K562 (cell line): ENCODE results near the gene EEF1AKMT1. TPM values are rescaled to one million over a fixed set of nuclear protein-coding genes. Genes with fewer than 3 reads are reported as not detected.

Source experiments
- AFF1 ChIP-seq, 2 experiments: fragments of 450-650 bp; IDR thresholded peaks; 2 replicates each; pipeline ENCODE4 v1.6.1; 2018; ENCODE audit warnings: mild to moderate bottlenecking in 2 of 2, low read depth in 1 of 2; ENCODE audit not compliant: partially characterized antibody in 2 of 2
- CEBPG ChIP-seq, 3 experiments: fragments of 200-800 bp in 1 of 3; sonication (Bioruptor generic) in 1 of 3; sonication (generic) in 1 of 3; formaldehyde crosslinking in 1 of 3; IDR thresholded peaks in 2 of 3; conservative IDR thresholded peaks in 1 of 3; 2 replicates each; pipeline versions ENCODE4 v1.6.1 to v1.8.0; 2016 to 2022; ENCODE audit warnings: missing compliant biosample characterization in 2 of 3, missing genetic modification characterization in 2 of 3, mild to moderate bottlenecking in 1 of 3, missing genetic modification reagents in 1 of 3
- E2F8 ChIP-seq: fragments of 450-650 bp; IDR thresholded peaks from 2 replicates; pipeline ENCODE4 v1.7.1; 2018; ENCODE audit warnings: mild to moderate bottlenecking, low read depth; ENCODE audit not compliant: partially characterized antibody
- ESRRB ChIP-seq: fragments of 250-450 bp; sonication (Bioruptor Pico); IDR thresholded peaks from 2 replicates; pipeline ENCODE4 v1.5.0; 2020; ENCODE audit warnings: mild to moderate bottlenecking, moderate library complexity, borderline replicate concordance
- IRF1 ChIP-seq: sonication (generic); formaldehyde crosslinking; IDR thresholded peaks from 2 replicates; pipeline ENCODE4 v1.8.0; 2022; ENCODE audit warnings: missing genetic modification reagents, mild to moderate bottlenecking, borderline replicate concordance
- KDM2B ChIP-seq: fragments of 250-450 bp; sonication (Bioruptor Pico); IDR thresholded peaks from 2 replicates; pipeline ENCODE4 v1.8.0; 2021; ENCODE audit warnings: mild to moderate bottlenecking, moderate library complexity
- NKRF ChIP-seq: fragments of 450-650 bp; IDR thresholded peaks from 2 replicates; pipeline ENCODE4 v1.6.1; 2016; ENCODE audit warnings: borderline replicate concordance
- RAD21 ChIP-seq, 2 experiments: fragments of 250-450 bp in 1 of 2; fragments of 450-650 bp in 1 of 2; sonication (Bioruptor Pico) in 1 of 2; formaldehyde crosslinking in 1 of 2; IDR thresholded peaks in 1 of 2; conservative IDR thresholded peaks in 1 of 2; 2 replicates each; pipeline versions ENCODE4 v1.4.0 to v1.8.0; 2020 to 2022; ENCODE audit warnings: mild to moderate bottlenecking in 2 of 2, moderate library complexity in 1 of 2
- SMAD3 ChIP-seq: fragments of 450-650 bp; formaldehyde crosslinking; conservative IDR thresholded peaks from 2 replicates; pipeline ENCODE4 v1.4.0; 2020; ENCODE audit warnings: mild to moderate bottlenecking
- SNAPC5 ChIP-seq: fragments of 250-450 bp; sonication (Bioruptor Pico); IDR thresholded peaks from 2 replicates; pipeline ENCODE4 v1.8.0; 2021; ENCODE audit warnings: moderate library complexity, mild to moderate bottlenecking, inconsistent platforms
- TAL1 ChIP-seq: fragments of 450-650 bp; IDR thresholded peaks from 2 replicates; pipeline ENCODE4 v1.6.1; 2016; ENCODE audit warnings: mild to moderate bottlenecking
- XRCC3 ChIP-seq: fragments of 450-650 bp; IDR thresholded peaks from 2 replicates; pipeline ENCODE4 v1.6.1; 2017; ENCODE audit warnings: mild to moderate bottlenecking, moderate library complexity
- ZNF253 ChIP-seq: fragments of 250-450 bp; sonication (Bioruptor Pico); conservative IDR thresholded peaks from 2 replicates; pipeline ENCODE4 v1.6.1; 2021; ENCODE audit warnings: mild to moderate bottlenecking
- polyA plus RNA-seq, 8 experiments: library from polyadenylated mRNA; depleted of rRNA in 4 of 8; stranded (reverse) in 5 of 8; unstranded in 3 of 8; fragments of >200 nt; fragmentation: Nextera tagmentation in 2 of 8; fragmentation: Illumina TruSeq in 1 of 8; extraction: Ambion mirVana in 2 of 8; extraction: Trizol in 1 of 8; gene quantifications; 2 replicates each; pipeline versions ENCODE4 v1.2.1 to v1.2.3, GENCODE V29; 2011 to 2014; ENCODE audit warnings: inconsistent platforms in 1 of 8, missing spikeins in 1 of 8
- total RNA-seq, 7 experiments: library from RNA; depleted of rRNA in 6 of 7; stranded (reverse); fragments of >200 nt in 6 of 7; fragmentation: Illumina TruSeq in 2 of 7; extraction: Trizol in 2 of 7; gene quantifications; 2 replicates each; pipeline versions ENCODE4 v1.2.1 to v1.2.3, GENCODE V29; 2011 to 2021; ENCODE audit warnings: low replicate concordance in 1 of 7

EEF1AKMT1 gene
- total and polyA plus RNA-seq, 9 of the 15 experiments (the other 6 are each of a cell fraction or from before 2014, with no cell fraction given) = 5.3 to 36.3 (median 7.9) TPM

- TF ChIP-seq IRF1 (CRISPR knock-in tag) (no peak), SNAPC5 (CRISPR knock-in tag) (no peak), RAD21 (CRISPR knock-in tag; conservative IDR thresholded peaks at IDR 0.05 in 1 of 2, IDR thresholded peaks at IDR 0.05 in 1 of 2) (no peak), E2F8 (no peak), CEBPG (CRISPR knock-in tag; IDR thresholded peaks at IDR 0.05) (peak; percentile 98), CEBPG (tag; conservative IDR thresholded peaks at IDR 0.05 in 1 of 2, IDR thresholded peaks at IDR 0.05 in 1 of 2) (peak; percentile 90 to 95), TAL1 (no peak), XRCC3 (no peak), SMAD3 (CRISPR knock-in tag) (no peak), ESRRB (no peak), KDM2B (CRISPR knock-in tag) (no peak), ZNF253 (CRISPR knock-in tag) (no peak), AFF1 (IDR thresholded peaks at IDR 0.05; ENCODE audit: low read depth in 1 of 2, partially characterized antibody in 2 of 2) (no peak), NKRF (no peak)
These were observed at the start of gene EEF1AKMT1 (continued) for GRCh38 chr13:20773194-20774080.
